ENCODE measurements around the gene ACAA2. TPM values are rescaled to one million over a fixed set of nuclear protein-coding genes. Genes with fewer than 3 reads are reported as not detected.

Gene ACAA2
- total and polyA plus RNA-seq, 2 of the 8 experiments (the other 6 are each of a cell fraction or from before 2014, with no cell fraction given), result 63.4 to 151 TPM

DNA sequence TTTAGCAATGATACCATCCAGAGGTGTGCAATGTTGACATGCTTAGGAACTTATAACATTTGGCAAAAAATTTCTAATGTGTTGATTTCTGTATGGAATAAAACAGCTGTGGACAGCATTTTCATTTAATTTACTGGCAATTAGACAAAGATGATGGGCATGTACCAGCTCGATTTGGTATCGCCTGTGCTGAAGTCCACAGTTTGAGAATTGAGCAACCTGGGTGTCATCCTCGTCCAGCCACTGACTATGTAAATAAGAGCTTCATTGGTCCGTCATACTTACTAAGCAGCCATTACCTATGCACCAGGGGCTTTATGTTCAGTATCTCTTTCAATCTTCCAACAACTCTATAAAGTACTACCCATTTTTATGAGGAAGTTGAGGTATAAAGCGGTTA lies 24.6 kb upstream of the ACAA2 start (continued):
- no peak for TF ChIP-seq CHD7 (IDR thresholded peaks at IDR 0.05; ENCODE audit: insufficient replicate concordance, low read length)
